Activated CD8-positive, alpha-beta T cell treated with anti-CD3 and anti-CD28 coated beads for 36 hours (primary cell): ENCODE measurements around the gene PUM1. TPM values are rescaled to one million over a fixed set of nuclear protein-coding genes. Genes with fewer than 3 reads are reported as not detected.

ENCODE experiments used
- ATAC-seq: fragments of 200-7000 bp; cut with Tn5 transposase; one replicate; pipeline ENCODE4 v1.10.0; 2021; ENCODE audit warnings: mild to moderate bottlenecking, moderate library complexity
- CTCF ChIA-PET: fragments of 350-600 bp; sonication (Branson Sonifier 250); formaldehyde crosslinking; loops from one replicate; lab custom pipeline; 2021; ENCODE audit warnings: antibody characterized with exemption; lab: Charles Lee
- POLR2A ChIA-PET: fragments of 350-600 bp; sonication (Branson Sonifier 250); formaldehyde crosslinking; loops from one replicate; lab custom pipeline; 2021; ENCODE audit warnings: antibody characterized with exemption; lab: Charles Lee
- DNase-seq: peaks from one replicate; pipeline ENCODE4 v3.0.0-alpha.2; 2020
- H3K27ac Mint-ChIP-seq: one replicate; pipeline ENCODE4 v1.8.0; 2021; ENCODE audit warnings: mild to moderate bottlenecking, mixed read lengths
- H3K27me3 Mint-ChIP-seq: one replicate; pipeline ENCODE4 v1.8.0; 2021; ENCODE audit warnings: mixed read lengths
- H3K36me3 Mint-ChIP-seq: one replicate; pipeline ENCODE4 v1.8.0; 2021; ENCODE audit warnings: low read depth, mixed read lengths
- H3K4me1 Mint-ChIP-seq: one replicate; pipeline ENCODE4 v1.8.0; 2021; ENCODE audit warnings: low read depth, mixed read lengths
- H3K4me3 Mint-ChIP-seq: one replicate; pipeline ENCODE4 v1.8.0; 2021; ENCODE audit warnings: mild to moderate bottlenecking, moderate library complexity, mixed read lengths
- H3K9me3 Mint-ChIP-seq: one replicate; pipeline ENCODE4 v1.8.0; 2021; ENCODE audit warnings: mixed read lengths
- CTCF ChIP-seq: fragments of 200-600 bp; IDR thresholded peaks from one replicate; pipeline ENCODE4 v1.8.0; 2022; ENCODE audit warnings: antibody characterized with exemption, mild to moderate bottlenecking
- intact Hi-C: fragments of 100-400 bp; cut with micrococcal nuclease; formaldehyde crosslinking; loops from one replicate; pipeline ENCODE4 v1.10.0; 2022
- total RNA-seq, 2 experiments: library from RNA; stranded (reverse); gene quantifications; one replicate each; pipeline ENCODE4 v1.2.3, GENCODE V29; 2021

The PUM1 gene
- total RNA-seq, 2 experiments from 2014 or later, result 98.0 to 99.0 TPM

GRCh38 chr1:30892671-30893073 lies 172.8 kb downstream of the PUM1 start:
- H3K36me3 Mint-ChIP-seq, result no peaks in the 10 kb centered on the region
- peaks cover 3% of the 10 kb centered on the region for H3K4me1 Mint-ChIP-seq
- H3K27me3 Mint-ChIP-seq, result peaks cover 9% of the 10 kb centered on the region
- DNase-seq, result no peak
- ChIA-PET POLR2A (no interaction called here), CTCF (interaction anchor here (1.3 to 1.8 kb wide), 2 partner anchors 13 to 90 kb away, joined by 4 read pairs; no protein-coding TSS in a partner anchor)
- no peak overlapping the region for H3K4me3 Mint-ChIP-seq
- no peak overlapping the region for H3K27ac Mint-ChIP-seq
- no peaks in the 10 kb centered on the region for H3K9me3 Mint-ChIP-seq
- ATAC-seq, result no peak
- intact Hi-C loops, result no loop called here
- no peak for TF ChIP-seq CTCF

GRCh38 chr1:30891227-30891552 lies 174.3 kb downstream of the PUM1 start:
- intact Hi-C loops, result no loop called here
- Mint-ChIP-seq H3K27ac (no peak overlapping the region), H3K4me1 (peaks cover 3% of the 10 kb centered on the region), H3K27me3 (peaks cover 10% of the 10 kb centered on the region), H3K9me3 (no peaks in the 10 kb centered on the region), H3K4me3 (no peak overlapping the region), H3K36me3 (no peaks in the 10 kb centered on the region)
- no peak for TF ChIP-seq CTCF
- ChIA-PET CTCF (no interaction called here), POLR2A (no interaction called here)
- DNase-seq (no peak), ATAC-seq (no peak)

GRCh38 chr1:30890502-30891226 lies 174.9 kb downstream of the PUM1 start:
- no peak for ATAC-seq
- peaks cover 3% of the 10 kb centered on the region for H3K4me1 Mint-ChIP-seq
- POLR2A ChIA-PET, result no interaction called here
- H3K9me3 Mint-ChIP-seq, result no peaks in the 10 kb centered on the region
- no peak overlapping the region for H3K27ac Mint-ChIP-seq
- no peak for TF ChIP-seq CTCF
- H3K36me3 Mint-ChIP-seq, result no peaks in the 10 kb centered on the region
- no peak overlapping the region for H3K4me3 Mint-ChIP-seq
- peaks cover 11% of the 10 kb centered on the region for H3K27me3 Mint-ChIP-seq
- CTCF ChIA-PET, result interaction anchor here (1.2 kb wide), 1 partner anchor 111 kb away, joined by 4 read pairs; no protein-coding TSS in a partner anchor
- DNase-seq, result no peak
- intact Hi-C loops, result no loop called here

GRCh38 chr1:30889511-30889910 lies 176.0 kb downstream of the PUM1 start:
- no peak overlapping the region for H3K4me3 Mint-ChIP-seq

More at GRCh38 chr1:30889511-30889910, 176.0 kb downstream of the PUM1 start:
- H3K9me3 Mint-ChIP-seq, result no peaks in the 10 kb centered on the region
- ATAC-seq (no peak), DNase-seq (no peak)
- CTCF ChIA-PET, result interaction anchor here (1.2 to 1.3 kb wide), 2 partner anchors 106 to 110 kb away, joined by 4 read pairs; no protein-coding TSS in a partner anchor
- no peaks in the 10 kb centered on the region for H3K36me3 Mint-ChIP-seq
- no peak overlapping the region for H3K27ac Mint-ChIP-seq
- H3K27me3 Mint-ChIP-seq, result peaks cover 15% of the 10 kb centered on the region
- POLR2A ChIA-PET, result no interaction called here
- peaks cover 3% of the 10 kb centered on the region for H3K4me1 Mint-ChIP-seq
- intact Hi-C loops, result no loop called here
- TF ChIP-seq CTCF, result no peak
